ENCODE results near the gene PCDH1. TPM values are rescaled to one million over a fixed set of nuclear protein-coding genes. Genes with fewer than 3 reads are reported as not detected.
"Not testable (repeated sequence)": the region's sequence is repeated elsewhere in the genome, so short reads cannot be mapped to it uniquely, and the experiment has no call there.

The PCDH1 gene
- total RNA-seq, result 0.29 and 1.4 TPM in 2 replicates

- Histone ChIP-seq H3K27ac (ENCODE audit: low read depth, low read length) (no peak within 1 kb of the TSS), H3K4me2 (ENCODE audit: insufficient read depth, low read length) (peak within 1 kb of the TSS; percentile 78), H3K4me1 (ENCODE audit: insufficient read depth, low read length) (peaks cover 7% of the 10 kb centered on the region), H2AFZ (ENCODE audit: low read length) (no peak within 1 kb of the TSS), H4K20me1 (ENCODE audit: insufficient read depth, low read length) (no peaks in the 10 kb centered on the region), H3K4me3 (ENCODE audit: insufficient read depth, low read length) (peak within 1 kb of the TSS; percentile 59), H3K36me3 (ENCODE audit: insufficient read depth, low read length) (no peaks in the 10 kb centered on the region), H3K79me2 (ENCODE audit: insufficient read depth, low read length) (no peaks in the 10 kb centered on the region), H3K27me3 (ENCODE audit: insufficient read depth, low read length) (peaks cover 85% of the 10 kb centered on the region), H3K9me3 (ENCODE audit: low read depth, low read length) (no peaks in the 10 kb centered on the region)
- no peak for TF ChIP-seq CTCF (IDR thresholded peaks at IDR 0.05; ENCODE audit: extremely low read depth, low read depth, low read length)
- DNase-seq (ENCODE audit: insufficient read length, low spot score, missing footprints), result peak; percentile 92
Measured at GRCh38 chr5:141878186-141878710, at the start of gene PCDH1. TSS of gene PCDH1 (minus strand) at chr5:141878410. CDS start at chr5:141878262, 148 bp downstream.

- Histone ChIP-seq H3K9me3 (ENCODE audit: low read depth, low read length) (no peaks in the 10 kb centered on the region), H3K4me1 (ENCODE audit: insufficient read depth, low read length) (peaks cover 14% of the 10 kb centered on the region), H3K79me2 (ENCODE audit: insufficient read depth, low read length) (peaks cover 21% of the 10 kb centered on the region), H3K27ac (ENCODE audit: low read depth, low read length) (no peak overlapping the region), H2AFZ (ENCODE audit: low read length) (no peak overlapping the region), H4K20me1 (ENCODE audit: insufficient read depth, low read length) (peaks cover 10% of the 10 kb centered on the region), H3K36me3 (ENCODE audit: insufficient read depth, low read length) (peaks cover 60% of the 10 kb centered on the region), H3K4me2 (ENCODE audit: insufficient read depth, low read length) (no peak overlapping the region), H3K4me3 (ENCODE audit: insufficient read depth, low read length) (no peak overlapping the region), H3K27me3 (ENCODE audit: insufficient read depth, low read length) (no peaks in the 10 kb centered on the region)
- TF ChIP-seq CTCF (IDR thresholded peaks at IDR 0.05; ENCODE audit: extremely low read depth, low read depth, low read length), result no peak
- peak; percentile 15 for DNase-seq (ENCODE audit: insufficient read length, low spot score, missing footprints)
Measured at GRCh38 chr5:141926434-141926833, 48.2 kb upstream of the PCDH1 start.

- no peak for TF ChIP-seq CTCF (IDR thresholded peaks at IDR 0.05; ENCODE audit: extremely low read depth, low read depth, low read length)
- peak; percentile 98 for DNase-seq (ENCODE audit: insufficient read length, low spot score, missing footprints)
- peak within 1 kb of the TSS; percentile 92 for H2AFZ ChIP-seq (ENCODE audit: low read length)
- peak within 1 kb of the TSS; percentile 90 for H3K4me3 ChIP-seq (ENCODE audit: insufficient read depth, low read length)
- H4K20me1 ChIP-seq (ENCODE audit: insufficient read depth, low read length), result peaks cover 10% of the 10 kb centered on the region
- peaks cover 14% of the 10 kb centered on the region for H3K4me1 ChIP-seq (ENCODE audit: insufficient read depth, low read length)
- no peaks in the 10 kb centered on the region for H3K27me3 ChIP-seq (ENCODE audit: insufficient read depth, low read length)
- H3K9me3 ChIP-seq (ENCODE audit: low read depth, low read length), result no peaks in the 10 kb centered on the region
- H3K27ac ChIP-seq (ENCODE audit: low read depth, low read length), result peak within 1 kb of the TSS; percentile 94
- H3K4me2 ChIP-seq (ENCODE audit: insufficient read depth, low read length), result peak within 1 kb of the TSS; percentile 99
- peaks cover 21% of the 10 kb centered on the region for H3K79me2 ChIP-seq (ENCODE audit: insufficient read depth, low read length)
- H3K36me3 ChIP-seq (ENCODE audit: insufficient read depth, low read length), result peaks cover 33% of the 10 kb centered on the region
Measured at GRCh38 chr5:141923448-141924313, 45.5 kb upstream of the PCDH1 start, which contains the start of gene DELE1. TSS of gene DELE1 (plus strand) at chr5:141923871. CDS start at chr5:141923942, 71 bp downstream.

GRCh38 chr5:141922827-141923447 lies 44.7 kb upstream of the PCDH1 start:
- not testable (repeated sequence) for H3K27me3 ChIP-seq (ENCODE audit: insufficient read depth, low read length); DNase-seq (ENCODE audit: insufficient read length, low spot score, missing footprints); H3K9me3 ChIP-seq (ENCODE audit: low read depth, low read length)
- Histone ChIP-seq H4K20me1 (ENCODE audit: insufficient read depth, low read length) (peaks cover 10% of the 10 kb centered on the region), H3K4me1 (ENCODE audit: insufficient read depth, low read length) (peaks cover 14% of the 10 kb centered on the region), H3K27ac (ENCODE audit: low read depth, low read length) (peak overlapping the region; percentile 94), H3K36me3 (ENCODE audit: insufficient read depth, low read length) (peaks cover 25% of the 10 kb centered on the region), H3K4me2 (ENCODE audit: insufficient read depth, low read length) (peak overlapping the region; percentile 99), H3K4me3 (ENCODE audit: insufficient read depth, low read length) (peak overlapping the region; percentile 90), H3K79me2 (ENCODE audit: insufficient read depth, low read length) (peaks cover 21% of the 10 kb centered on the region), H2AFZ (ENCODE audit: low read length) (peak overlapping the region; percentile 92)

Measured in osteoblast (primary cell).